Stimulated activated CD4-positive, alpha-beta T cell treated with anti-CD3 and anti-CD28 coated beads, Interleukin-4, amount 100 ng/mL, for 24 hours (primary cell): ENCODE measurements around the gene TMEM151B.
"Not testable (repeated sequence)": the region's sequence is repeated elsewhere in the genome, so short reads cannot be mapped to it uniquely, and the experiment has no call there.

ENCODE experiments used
- DNase-seq: peaks from one replicate; pipeline ENCODE4 v3.0.0-alpha.2; 2020

TMEM151B gene

DNA sequence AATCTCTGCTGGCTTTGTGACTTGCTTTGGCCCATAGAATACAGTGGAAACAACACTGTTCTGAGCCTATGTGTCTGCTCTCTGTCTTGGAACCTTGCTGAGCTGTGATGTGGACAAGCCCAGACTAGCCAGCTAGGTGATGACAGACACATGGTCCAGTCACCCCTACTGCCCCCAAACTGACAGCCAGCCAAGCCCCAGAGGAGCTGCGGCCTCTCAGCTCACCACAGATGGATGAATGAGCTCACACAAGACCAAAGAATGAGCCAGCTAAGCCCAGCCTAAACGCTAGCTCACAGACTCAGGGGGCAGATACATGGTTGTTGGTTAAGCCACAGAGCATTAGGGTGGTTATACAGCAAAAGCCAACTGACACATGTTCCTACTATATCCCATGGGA lies 38.8 kb downstream of the TMEM151B start:
- no peak for DNase-seq

GRCh38 chr6:44309631-44310030 lies 39.4 kb downstream of the TMEM151B start:
- no peak for DNase-seq

- no peak for DNase-seq
These were observed 40.0 kb downstream of the TMEM151B start for GRCh38 chr6:44310241-44310640.

- DNase-seq, result no peak
These were observed 41.1 kb downstream of the TMEM151B start for GRCh38 chr6:44311304-44311703.

- no peak for DNase-seq
These were observed 41.5 kb downstream of the TMEM151B start for GRCh38 chr6:44311767-44312166.

- DNase-seq, result peak; percentile 95
These were observed 42.9 kb downstream of the TMEM151B start, which contains the start of gene AARS2 for GRCh38 chr6:44312901-44313788. Gene AARS2, minus strand, starts transcription at chr6:44313347. Its CDS starts 24 bp downstream, at chr6:44313323.

- not testable (repeated sequence) for DNase-seq
These were observed 44.4 kb downstream of the TMEM151B start for GRCh38 chr6:44314657-44315056.

GRCh38 chr6:44315516-44315915 lies 45.3 kb downstream of the TMEM151B start:
- DNase-seq, result no peak

DNA sequence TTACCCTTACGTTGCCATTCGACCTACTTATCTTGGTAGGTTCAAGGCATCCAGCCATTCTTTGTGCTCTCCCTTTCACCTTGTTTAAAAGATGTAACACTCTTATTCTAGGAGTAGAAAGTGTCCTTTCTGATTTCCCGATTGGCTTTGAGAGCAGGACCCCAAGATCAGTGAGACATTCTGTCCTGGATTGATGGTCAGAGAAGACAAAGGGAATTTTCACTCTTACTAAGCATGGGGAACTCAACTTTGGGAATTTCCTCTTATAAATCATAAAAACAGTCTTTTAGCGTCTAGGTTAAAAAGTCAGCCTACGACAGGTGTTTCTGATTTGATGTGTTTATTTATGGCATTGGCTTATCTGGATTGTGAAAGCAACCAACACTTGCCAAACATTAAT lies 45.7 kb downstream of the TMEM151B start:
- DNase-seq, result no peak

DNA sequence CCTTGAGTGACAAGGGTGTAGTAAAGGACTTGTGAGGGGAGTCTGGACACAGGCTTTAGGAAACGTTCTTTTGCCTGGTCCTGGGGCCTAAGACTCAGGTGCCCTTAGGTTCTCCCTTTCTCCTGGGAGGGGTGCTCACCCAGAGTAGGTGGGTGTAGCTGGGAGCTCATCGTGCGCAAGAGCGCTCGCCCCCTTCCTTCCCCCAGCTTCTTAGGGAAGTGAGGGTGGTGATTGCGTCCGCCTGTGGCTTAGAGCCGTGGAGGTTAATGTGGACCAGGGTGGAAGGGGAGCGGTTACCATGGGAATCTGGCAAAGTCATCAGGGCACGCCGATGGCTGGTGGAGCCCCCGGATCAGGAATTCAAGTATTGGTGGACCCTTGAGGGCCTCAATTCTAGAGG lies 46.2 kb downstream of the TMEM151B start:
- DNase-seq, result no peak

- not testable (repeated sequence) for DNase-seq
These were observed 46.9 kb downstream of the TMEM151B start for GRCh38 chr6:44317136-44317631.

- no peak for DNase-seq
These were observed 51.0 kb downstream of the TMEM151B start for GRCh38 chr6:44321210-44321609.

- DNase-seq, result no peak
These were observed 56.8 kb downstream of the TMEM151B start for GRCh38 chr6:44327096-44327495.

DNA sequence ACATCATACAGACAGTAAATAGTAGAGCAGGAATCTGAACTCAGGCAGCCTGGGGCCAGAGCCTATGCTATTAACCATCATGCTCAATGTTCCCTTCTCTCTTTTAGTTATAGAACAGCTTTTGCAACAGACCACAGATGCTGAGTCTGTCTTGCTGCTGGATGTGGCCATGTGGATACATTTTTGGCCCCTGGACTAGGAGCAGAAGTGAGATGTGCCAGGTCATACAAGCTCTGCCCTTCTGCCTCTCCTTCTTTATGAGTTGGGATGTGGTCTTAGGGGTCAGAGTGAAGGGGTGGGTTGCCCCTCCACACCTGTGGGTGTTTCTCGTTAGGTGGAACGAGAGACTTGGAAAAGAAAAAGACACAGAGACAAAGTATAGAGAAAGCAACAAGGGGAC lies 57.5 kb downstream of the TMEM151B start:
- no peak for DNase-seq

DNA sequence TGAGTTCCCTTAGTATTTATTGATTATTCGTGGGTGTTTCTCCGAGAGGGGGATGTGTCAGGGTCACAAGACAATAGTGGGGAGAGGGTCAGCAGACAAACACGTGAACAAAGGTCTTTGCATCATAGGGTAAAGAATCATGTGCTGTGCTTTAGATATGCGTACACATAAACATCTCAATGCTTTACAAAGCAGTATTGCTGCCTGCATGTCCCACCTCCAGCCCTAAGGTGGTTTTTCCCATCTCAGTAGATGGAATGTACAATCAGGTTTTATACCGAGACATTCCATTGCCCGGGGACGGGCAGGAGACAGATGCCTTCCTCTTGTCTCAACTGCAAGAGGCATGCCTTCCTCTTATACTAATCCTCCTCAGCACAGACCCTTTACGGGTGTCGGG lies 58.0 kb downstream of the TMEM151B start:
- not testable (repeated sequence) for DNase-seq

- DNase-seq, result no peak
These were observed 59.6 kb downstream of the TMEM151B start for GRCh38 chr6:44329858-44330257.

DNA sequence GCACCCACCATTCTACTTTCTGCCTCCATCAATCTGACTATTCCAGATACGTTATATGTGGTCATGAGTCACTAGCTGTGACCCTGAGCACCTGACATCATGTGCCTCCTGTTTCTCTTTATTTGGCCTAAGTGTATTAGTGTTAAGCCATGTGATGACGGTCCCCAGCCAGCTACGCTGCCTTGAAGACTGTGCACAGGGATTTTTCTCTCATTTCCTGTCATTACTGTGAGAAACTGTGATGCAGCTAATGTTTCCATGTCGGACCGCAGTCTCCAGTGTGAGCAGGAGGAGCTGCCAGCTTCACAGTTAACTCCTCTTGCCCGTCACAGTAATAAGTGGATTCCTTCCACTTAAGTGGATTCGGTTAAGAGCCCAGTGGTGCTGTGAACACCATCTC lies 62.3 kb downstream of the TMEM151B start:
- no peak for DNase-seq

- DNase-seq, result no peak
These were observed 63.1 kb downstream of the TMEM151B start for GRCh38 chr6:44333273-44333919.

GRCh38 chr6:44333942-44334341 lies 63.7 kb downstream of the TMEM151B start:
- DNase-seq, result no peak

DNA sequence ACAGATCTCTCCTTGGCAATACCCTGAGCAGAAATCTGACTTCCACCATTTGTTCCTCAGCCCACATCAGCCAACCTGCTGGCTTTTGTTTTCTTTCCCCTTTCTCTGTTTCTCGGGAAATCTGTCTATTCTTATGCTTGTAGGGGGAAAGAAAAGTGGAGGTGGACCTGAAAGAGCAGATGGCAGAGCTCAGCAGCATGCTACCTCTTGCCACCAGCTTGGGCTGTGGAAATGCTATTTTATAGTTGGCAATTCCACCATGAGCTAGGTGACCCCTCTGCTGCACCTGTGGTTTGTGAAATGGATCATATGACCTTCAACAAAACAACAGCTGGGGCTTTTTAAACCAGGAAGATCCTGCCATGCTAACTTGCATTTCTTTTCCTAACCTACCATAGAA lies 65.4 kb downstream of the TMEM151B start:
- DNase-seq, result no peak

- peak; percentile 75 for DNase-seq
These were observed 68.2 kb downstream of the TMEM151B start for GRCh38 chr6:44338228-44339122.

GRCh38 chr6:44339301-44339700 lies 69.1 kb downstream of the TMEM151B start:
- no peak for DNase-seq
